Stimulated activated naive B cell treated with anti-CD40 and anti-IgM and Interleukin-4, amounts not matched to agents 10 μg/mL and 1 μg/mL and 100 μg/mL, for 72 hours (primary cell): ENCODE results near the gene C17orf114.

ENCODE experiments used
- ATAC-seq, 2 donors: fragments of 150-1000 bp; cut with Tn5 transposase; replicated peaks; 2 replicates each; pipeline ENCODE4 v1.10.0; 2021; ENCODE audit warnings: moderate library complexity in 1 of 2
- DNase-seq: peaks from one replicate; pipeline ENCODE4 v3.0.0; 2021
- H3K27ac Mint-ChIP-seq: one replicate; pipeline ENCODE4 v1.8.0; 2022; ENCODE audit warnings: mild to moderate bottlenecking, mixed read lengths
- H3K27me3 Mint-ChIP-seq, 2 donors: one replicate each; pipeline ENCODE4 v1.8.0; 2022; ENCODE audit warnings: mixed read lengths in 2 of 2
- H3K36me3 Mint-ChIP-seq, 2 donors: one replicate each; pipeline ENCODE4 v1.8.0; 2022; ENCODE audit warnings: mixed read lengths in 2 of 2, mild to moderate bottlenecking in 1 of 2
- H3K4me1 Mint-ChIP-seq, 2 donors: one replicate each; pipeline ENCODE4 v1.8.0; 2022; ENCODE audit warnings: mixed read lengths in 2 of 2, mild to moderate bottlenecking in 1 of 2
- H3K4me3 Mint-ChIP-seq, 2 donors: one replicate each; pipeline ENCODE4 v1.8.0; 2022; ENCODE audit warnings: mild to moderate bottlenecking in 2 of 2, mixed read lengths in 2 of 2, moderate library complexity in 1 of 2
- H3K9me3 Mint-ChIP-seq, 2 donors: one replicate each; pipeline ENCODE4 v1.8.0; 2022; ENCODE audit warnings: mixed read lengths in 2 of 2, mild to moderate bottlenecking in 1 of 2

C17orf114 gene

DNA sequence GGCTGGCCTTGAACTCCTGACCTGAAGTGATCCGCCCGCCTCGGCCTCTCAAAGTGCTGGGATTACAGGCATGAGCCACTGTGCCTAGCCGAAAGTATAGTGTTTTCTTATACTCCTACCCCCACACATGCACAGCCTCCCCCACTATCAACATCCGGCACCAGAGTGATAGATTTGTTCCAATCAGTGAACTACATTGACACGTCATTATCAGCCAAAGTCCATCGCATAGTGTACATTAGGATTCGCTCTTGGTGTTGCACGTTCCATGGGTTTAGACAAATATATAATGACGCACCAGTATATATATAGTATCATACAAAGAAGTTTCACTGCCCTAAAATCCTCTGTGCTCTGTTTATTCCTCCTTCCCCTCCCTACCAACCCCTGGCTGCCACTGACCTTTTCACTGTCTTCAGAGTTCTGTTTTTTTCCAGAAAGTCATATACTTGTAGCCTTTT lies 42.3 kb downstream of the C17orf114 start:
- peaks cover 19 to 21% of the 10 kb centered on the region in 2 donors for H3K27me3 Mint-ChIP-seq
- ATAC-seq, result peak; percentile 42 to 64
- no peaks in the 10 kb centered on the region for H3K9me3 Mint-ChIP-seq
- no peak for DNase-seq
- no peak overlapping the region for H3K4me3 Mint-ChIP-seq
- H3K27ac Mint-ChIP-seq, result no peak overlapping the region
- no peaks in the 10 kb centered on the region for H3K36me3 Mint-ChIP-seq
- peaks cover 7 to 10% of the 10 kb centered on the region in 2 donors for H3K4me1 Mint-ChIP-seq

DNA sequence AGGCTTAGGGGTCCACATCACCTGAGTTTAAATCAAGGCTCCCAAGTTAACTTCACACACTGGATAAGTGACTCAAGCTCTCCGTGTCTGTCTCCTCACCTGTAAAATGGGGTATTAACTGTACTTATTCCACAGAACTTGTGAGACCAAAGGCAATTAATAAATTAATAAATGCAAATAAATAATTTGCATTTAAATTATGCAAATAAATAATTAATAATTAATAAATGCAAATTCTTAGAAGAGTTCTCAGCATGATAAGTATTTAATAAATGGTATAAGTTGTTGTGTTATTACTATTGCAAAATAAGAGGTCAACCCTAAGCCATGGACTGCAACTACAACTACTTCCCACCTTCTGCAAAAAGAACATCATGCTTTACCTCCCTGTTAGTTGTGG lies 48.7 kb downstream of the C17orf114 start:
- DNase-seq (no peak), ATAC-seq (no peak)
- H3K27me3 Mint-ChIP-seq, result peaks cover 29 to 55% of the 10 kb centered on the region in 2 donors
- no peaks in the 10 kb centered on the region for H3K36me3 Mint-ChIP-seq
- no peak overlapping the region for H3K4me3 Mint-ChIP-seq
- no peaks in the 10 kb centered on the region for H3K9me3 Mint-ChIP-seq
- H3K27ac Mint-ChIP-seq, result no peak overlapping the region
- peaks cover 3 to 4% of the 10 kb centered on the region in 2 donors for H3K4me1 Mint-ChIP-seq

DNA sequence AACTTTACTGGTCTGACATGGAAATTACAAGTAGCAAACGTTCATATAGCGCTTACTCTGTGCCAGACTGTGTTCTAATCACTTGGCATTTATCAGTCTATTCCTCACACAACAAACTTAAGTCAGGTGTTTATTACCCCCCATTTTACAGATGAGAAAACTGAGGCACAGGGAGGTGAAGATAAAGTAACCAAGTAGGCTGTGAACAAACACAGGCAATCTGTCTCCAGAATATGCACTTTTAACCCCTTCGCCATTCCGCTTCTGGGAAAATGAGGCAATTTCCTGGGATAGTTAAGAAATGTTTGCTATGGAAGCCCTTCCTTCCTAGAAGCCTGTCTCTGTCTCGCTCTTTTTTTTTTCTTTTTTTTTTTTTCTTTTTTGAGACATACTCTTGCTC lies 50.2 kb downstream of the C17orf114 start:
- Mint-ChIP-seq H3K9me3 (no peaks in the 10 kb centered on the region), H3K27me3 (peaks cover 30 to 54% of the 10 kb centered on the region in 2 donors), H3K4me3 (no peak overlapping the region), H3K27ac (no peak overlapping the region), H3K4me1 (peaks cover 10 to 13% of the 10 kb centered on the region in 2 donors), H3K36me3 (no peaks in the 10 kb centered on the region)
- ATAC-seq, result no peak
- DNase-seq, result no peak
